ENCODE data around the gene CHRNE. TPM values are rescaled to one million over a fixed set of nuclear protein-coding genes. Genes with fewer than 3 reads are reported as not detected.

CHRNE gene
- total and polyA plus RNA-seq, 2 of the 13 experiments (the other 11 are each of a cell fraction or from before 2014, with no cell fraction given), result 0.53 to 0.59 TPM

GRCh38 chr17:4908711-4909496 lies 6.0 kb upstream of the CHRNE start (continued):
- no peak for TF ChIP-seq ZNF160 (CRISPR knock-in tag; IDR thresholded peaks at IDR 0.05)
- no peak for TF ChIP-seq KLF15 (CRISPR knock-in tag; IDR thresholded peaks at IDR 0.05; ENCODE audit: borderline replicate concordance)
- peak; percentile 67; the same call in 1 of the 2 replicates for TF ChIP-seq CEBPB (IDR thresholded peaks at IDR 0.05; ENCODE audit: borderline replicate concordance, low read depth, low read length)
- peak; percentile 41; the same call in 1 of the 2 replicates for TF ChIP-seq ZBTB38 (CRISPR knock-in tag; IDR thresholded peaks at IDR 0.05)
- TF ChIP-seq, protein P1, sequence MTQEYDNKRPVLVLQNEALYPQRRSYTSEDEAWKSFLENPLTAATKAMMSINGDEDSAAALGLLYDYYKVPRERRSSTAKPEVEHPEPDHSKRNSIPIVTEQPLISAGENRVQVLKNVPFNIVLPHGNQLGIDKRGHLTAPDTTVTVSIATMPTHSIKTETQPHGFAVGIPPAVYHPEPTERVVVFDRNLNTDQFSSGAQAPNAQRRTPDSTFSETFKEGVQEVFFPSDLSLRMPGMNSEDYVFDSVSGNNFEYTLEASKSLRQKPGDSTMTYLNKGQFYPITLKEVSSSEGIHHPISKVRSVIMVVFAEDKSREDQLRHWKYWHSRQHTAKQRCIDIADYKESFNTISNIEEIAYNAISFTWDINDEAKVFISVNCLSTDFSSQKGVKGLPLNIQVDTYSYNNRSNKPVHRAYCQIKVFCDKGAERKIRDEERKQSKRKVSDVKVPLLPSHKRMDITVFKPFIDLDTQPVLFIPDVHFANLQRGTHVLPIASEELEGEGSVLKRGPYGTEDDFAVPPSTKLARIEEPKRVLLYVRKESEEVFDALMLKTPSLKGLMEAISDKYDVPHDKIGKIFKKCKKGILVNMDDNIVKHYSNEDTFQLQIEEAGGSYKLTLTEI (CRISPR knock-in tag; conservative IDR thresholded peaks at IDR 0.05), result no peak
- TF ChIP-seq ZNF124 (CRISPR knock-in tag; IDR thresholded peaks at IDR 0.05), result no peak; the same call in 1 of the 2 replicates
- TF ChIP-seq FOXC1 (CRISPR knock-in tag; IDR thresholded peaks at IDR 0.05; ENCODE audit: borderline replicate concordance), result no peak; the same call in 1 of the 2 replicates
- no peak for TF ChIP-seq MAFG (CRISPR knock-in tag; IDR thresholded peaks at IDR 0.05)
- TF ChIP-seq, protein P2, sequence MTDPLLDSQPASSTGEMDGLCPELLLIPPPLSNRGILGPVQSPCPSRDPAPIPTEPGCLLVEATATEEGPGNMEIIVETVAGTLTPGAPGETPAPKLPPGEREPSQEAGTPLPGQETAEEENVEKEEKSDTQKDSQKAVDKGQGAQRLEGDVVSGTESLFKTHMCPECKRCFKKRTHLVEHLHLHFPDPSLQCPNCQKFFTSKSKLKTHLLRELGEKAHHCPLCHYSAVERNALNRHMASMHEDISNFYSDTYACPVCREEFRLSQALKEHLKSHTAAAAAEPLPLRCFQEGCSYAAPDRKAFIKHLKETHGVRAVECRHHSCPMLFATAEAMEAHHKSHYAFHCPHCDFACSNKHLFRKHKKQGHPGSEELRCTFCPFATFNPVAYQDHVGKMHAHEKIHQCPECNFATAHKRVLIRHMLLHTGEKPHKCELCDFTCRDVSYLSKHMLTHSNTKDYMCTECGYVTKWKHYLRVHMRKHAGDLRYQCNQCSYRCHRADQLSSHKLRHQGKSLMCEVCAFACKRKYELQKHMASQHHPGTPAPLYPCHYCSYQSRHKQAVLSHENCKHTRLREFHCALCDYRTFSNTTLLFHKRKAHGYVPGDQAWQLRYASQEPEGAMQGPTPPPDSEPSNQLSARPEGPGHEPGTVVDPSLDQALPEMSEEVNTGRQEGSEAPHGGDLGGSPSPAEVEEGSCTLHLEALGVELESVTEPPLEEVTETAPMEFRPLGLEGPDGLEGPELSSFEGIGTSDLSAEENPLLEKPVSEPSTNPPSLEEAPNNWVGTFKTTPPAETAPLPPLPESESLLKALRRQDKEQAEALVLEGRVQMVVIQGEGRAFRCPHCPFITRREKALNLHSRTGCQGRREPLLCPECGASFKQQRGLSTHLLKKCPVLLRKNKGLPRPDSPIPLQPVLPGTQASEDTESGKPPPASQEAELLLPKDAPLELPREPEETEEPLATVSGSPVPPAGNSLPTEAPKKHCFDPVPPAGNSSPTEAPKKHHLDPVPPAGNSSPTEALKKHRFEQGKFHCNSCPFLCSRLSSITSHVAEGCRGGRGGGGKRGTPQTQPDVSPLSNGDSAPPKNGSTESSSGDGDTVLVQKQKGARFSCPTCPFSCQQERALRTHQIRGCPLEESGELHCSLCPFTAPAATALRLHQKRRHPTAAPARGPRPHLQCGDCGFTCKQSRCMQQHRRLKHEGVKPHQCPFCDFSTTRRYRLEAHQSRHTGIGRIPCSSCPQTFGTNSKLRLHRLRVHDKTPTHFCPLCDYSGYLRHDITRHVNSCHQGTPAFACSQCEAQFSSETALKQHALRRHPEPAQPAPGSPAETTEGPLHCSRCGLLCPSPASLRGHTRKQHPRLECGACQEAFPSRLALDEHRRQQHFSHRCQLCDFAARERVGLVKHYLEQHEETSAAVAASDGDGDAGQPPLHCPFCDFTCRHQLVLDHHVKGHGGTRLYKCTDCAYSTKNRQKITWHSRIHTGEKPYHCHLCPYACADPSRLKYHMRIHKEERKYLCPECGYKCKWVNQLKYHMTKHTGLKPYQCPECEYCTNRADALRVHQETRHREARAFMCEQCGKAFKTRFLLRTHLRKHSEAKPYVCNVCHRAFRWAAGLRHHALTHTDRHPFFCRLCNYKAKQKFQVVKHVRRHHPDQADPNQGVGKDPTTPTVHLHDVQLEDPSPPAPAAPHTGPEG (CRISPR knock-in tag; IDR thresholded peaks at IDR 0.05), result 0 out of 2 replicates have a peak, but pooled peaks have one; percentile 20
- TF ChIP-seq ZBTB34 (CRISPR knock-in tag; IDR thresholded peaks at IDR 0.05), result peak; percentile 70; the same call in 1 of the 2 replicates
- peak; percentile 33; the same call in 1 of the 2 replicates for TF ChIP-seq ELF1 (CRISPR knock-in tag; IDR thresholded peaks at IDR 0.05)
- peak; percentile 14 for TF ChIP-seq ASH2L (IDR thresholded peaks at IDR 0.05; ENCODE audit: insufficient read length, low read depth, low read length)
- peak; percentile 91 for TF ChIP-seq RAD21 (CRISPR knock-in tag; IDR thresholded peaks at IDR 0.05)
- 0 out of 2 replicates have a peak, but pooled peaks have one; percentile 28 for TF ChIP-seq KLF13 (CRISPR knock-in tag; IDR thresholded peaks at IDR 0.05)
- TF ChIP-seq, protein P3, sequence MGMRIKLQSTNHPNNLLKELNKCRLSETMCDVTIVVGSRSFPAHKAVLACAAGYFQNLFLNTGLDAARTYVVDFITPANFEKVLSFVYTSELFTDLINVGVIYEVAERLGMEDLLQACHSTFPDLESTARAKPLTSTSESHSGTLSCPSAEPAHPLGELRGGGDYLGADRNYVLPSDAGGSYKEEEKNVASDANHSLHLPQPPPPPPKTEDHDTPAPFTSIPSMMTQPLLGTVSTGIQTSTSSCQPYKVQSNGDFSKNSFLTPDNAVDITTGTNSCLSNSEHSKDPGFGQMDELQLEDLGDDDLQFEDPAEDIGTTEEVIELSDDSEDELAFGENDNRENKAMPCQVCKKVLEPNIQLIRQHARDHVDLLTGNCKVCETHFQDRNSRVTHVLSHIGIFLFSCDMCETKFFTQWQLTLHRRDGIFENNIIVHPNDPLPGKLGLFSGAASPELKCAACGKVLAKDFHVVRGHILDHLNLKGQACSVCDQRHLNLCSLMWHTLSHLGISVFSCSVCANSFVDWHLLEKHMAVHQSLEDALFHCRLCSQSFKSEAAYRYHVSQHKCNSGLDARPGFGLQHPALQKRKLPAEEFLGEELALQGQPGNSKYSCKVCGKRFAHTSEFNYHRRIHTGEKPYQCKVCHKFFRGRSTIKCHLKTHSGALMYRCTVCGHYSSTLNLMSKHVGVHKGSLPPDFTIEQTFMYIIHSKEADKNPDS (CRISPR knock-in tag; IDR thresholded peaks at IDR 0.05), result 0 out of 2 replicates have a peak, but pooled peaks have one; percentile 11
- TF ChIP-seq GATAD2A (CRISPR knock-in tag; IDR thresholded peaks at IDR 0.05), result peak; percentile 35; the same call in 1 of the 2 replicates
